Measurements from ENCODE around the gene RPL23.
A peak's percentile ranks its signal among the peaks of the same experiment; 100 is the strongest.

The RPL23 gene

DNA sequence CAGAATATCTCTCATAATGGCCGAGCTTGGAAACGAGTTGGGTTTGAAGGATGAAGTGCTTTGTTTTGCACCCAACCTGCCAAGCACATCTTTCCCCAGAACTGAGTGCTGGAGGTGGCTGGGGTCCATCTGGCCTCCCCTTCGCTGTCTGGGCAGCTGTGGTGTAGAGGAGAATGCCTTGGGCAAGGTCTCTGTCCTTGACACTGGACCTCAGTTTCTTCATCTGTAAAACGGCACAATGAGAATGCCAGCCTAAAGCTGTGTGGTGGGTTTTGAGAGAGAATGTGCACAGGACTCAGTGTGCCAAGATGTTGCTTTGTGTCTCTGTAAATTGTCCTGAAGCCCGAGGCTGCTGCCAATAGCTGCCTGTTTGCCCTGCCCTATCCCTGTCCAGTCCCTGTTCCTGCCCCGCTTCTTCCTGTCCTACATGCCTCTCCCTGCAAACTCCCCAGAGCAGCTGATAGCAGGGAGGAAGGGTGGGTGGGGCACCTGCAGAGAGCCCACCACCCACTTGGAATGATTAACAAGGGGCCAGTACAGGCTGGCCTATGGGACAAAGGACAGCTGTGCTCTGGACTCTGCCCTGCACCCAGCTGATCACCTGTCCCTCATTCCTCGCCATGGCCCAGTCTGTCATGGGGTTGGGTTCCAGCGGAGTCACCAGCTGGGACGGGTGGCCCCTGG lies 31.7 kb upstream of the RPL23 start:
- H3K4me3 ChIP-seq (ENCODE audit: control insufficient read depth, low read depth, low read length): no peak overlapping the region
- DNase-seq (ENCODE audit: low read depth): no peak
- TF ChIP-seq, protein P1, sequence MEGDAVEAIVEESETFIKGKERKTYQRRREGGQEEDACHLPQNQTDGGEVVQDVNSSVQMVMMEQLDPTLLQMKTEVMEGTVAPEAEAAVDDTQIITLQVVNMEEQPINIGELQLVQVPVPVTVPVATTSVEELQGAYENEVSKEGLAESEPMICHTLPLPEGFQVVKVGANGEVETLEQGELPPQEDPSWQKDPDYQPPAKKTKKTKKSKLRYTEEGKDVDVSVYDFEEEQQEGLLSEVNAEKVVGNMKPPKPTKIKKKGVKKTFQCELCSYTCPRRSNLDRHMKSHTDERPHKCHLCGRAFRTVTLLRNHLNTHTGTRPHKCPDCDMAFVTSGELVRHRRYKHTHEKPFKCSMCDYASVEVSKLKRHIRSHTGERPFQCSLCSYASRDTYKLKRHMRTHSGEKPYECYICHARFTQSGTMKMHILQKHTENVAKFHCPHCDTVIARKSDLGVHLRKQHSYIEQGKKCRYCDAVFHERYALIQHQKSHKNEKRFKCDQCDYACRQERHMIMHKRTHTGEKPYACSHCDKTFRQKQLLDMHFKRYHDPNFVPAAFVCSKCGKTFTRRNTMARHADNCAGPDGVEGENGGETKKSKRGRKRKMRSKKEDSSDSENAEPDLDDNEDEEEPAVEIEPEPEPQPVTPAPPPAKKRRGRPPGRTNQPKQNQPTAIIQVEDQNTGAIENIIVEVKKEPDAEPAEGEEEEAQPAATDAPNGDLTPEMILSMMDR (conservative IDR thresholded peaks at IDR 0.05; ENCODE audit: control insufficient read depth, insufficient read depth, low read depth, low read length): no peak

- peak; percentile 36 for DNase-seq (ENCODE audit: low read depth)
- TF ChIP-seq, protein P1 (conservative IDR thresholded peaks at IDR 0.05; ENCODE audit: control insufficient read depth, insufficient read depth, low read depth, low read length): no peak
- no peak overlapping the region for H3K4me3 ChIP-seq (ENCODE audit: control insufficient read depth, low read depth, low read length)
Observed at GRCh38 chr17:38883592-38884526, 30.3 kb upstream of the RPL23 start.

DNA sequence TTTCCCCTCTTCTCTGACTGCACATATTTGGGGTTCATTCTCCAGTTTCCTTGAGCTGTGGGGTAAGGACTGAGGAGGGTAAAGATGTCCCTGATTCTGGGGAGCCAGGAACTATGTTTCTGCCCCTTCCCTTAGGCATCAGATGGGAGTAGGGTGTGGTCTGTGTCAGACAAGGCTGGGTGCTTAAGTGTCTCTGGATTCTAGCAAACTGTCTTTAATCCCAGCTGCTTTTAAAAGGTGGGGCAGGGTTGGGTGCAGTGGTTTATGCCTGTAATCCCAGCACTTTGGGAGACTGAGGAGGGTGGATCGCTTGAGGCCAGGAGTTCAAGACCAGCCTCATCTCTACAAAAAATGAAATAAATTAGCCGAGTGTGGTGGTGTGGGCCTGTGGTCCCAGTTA lies 29.3 kb upstream of the RPL23 start:
- TF ChIP-seq, protein P1 (conservative IDR thresholded peaks at IDR 0.05; ENCODE audit: control insufficient read depth, insufficient read depth, low read depth, low read length): no peak
- no peak for DNase-seq (ENCODE audit: low read depth)
- no peak overlapping the region for H3K4me3 ChIP-seq (ENCODE audit: control insufficient read depth, low read depth, low read length)

GRCh38 chr17:38881600-38882191 lies 28.2 kb upstream of the RPL23 start:
- H3K4me3 ChIP-seq (ENCODE audit: control insufficient read depth, low read depth, low read length): no peak overlapping the region
- peak; percentile 74 for DNase-seq (ENCODE audit: low read depth)
- TF ChIP-seq, protein P1 (conservative IDR thresholded peaks at IDR 0.05; ENCODE audit: control insufficient read depth, insufficient read depth, low read depth, low read length): no peak

DNA sequence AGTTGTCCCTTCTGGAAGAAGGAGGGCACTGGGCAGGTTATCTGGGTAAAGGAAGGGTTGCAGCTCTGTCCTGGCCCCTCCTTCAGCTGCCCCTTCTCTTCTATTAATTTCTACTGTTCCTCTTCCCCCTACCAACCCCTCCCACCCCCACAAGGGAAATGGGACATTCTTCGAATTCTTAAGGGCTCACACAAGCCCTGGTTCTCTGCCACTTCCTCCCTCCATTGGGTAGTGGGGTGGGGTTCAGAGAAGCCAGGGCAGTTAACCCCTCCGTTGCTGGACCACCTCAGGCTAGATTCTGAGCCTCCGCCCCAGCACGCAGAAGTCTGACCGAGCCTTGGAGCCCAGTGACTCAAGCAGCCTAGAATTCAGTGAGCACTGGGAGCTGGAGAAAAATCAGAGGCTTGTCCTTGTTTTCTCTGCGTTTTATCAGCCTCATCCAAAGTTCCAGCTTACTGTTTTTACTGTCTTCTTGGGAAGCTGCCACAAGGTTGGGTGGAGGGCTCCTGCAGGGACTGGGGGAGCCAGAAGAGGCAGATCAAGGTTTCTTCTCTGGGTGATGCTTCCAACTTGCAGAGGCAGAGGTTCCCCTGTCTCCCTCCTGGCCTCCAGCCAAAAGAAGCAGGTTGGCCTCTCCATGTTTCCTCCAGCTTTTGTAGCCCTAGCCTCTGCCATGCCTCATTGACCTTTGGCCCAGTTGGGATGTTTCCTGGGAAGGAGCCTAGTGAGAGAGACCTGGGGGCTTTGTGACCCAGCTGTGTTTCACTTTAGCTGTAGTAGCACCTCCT lies 26.6 kb upstream of the RPL23 start:
- TF ChIP-seq, protein P1 (conservative IDR thresholded peaks at IDR 0.05; ENCODE audit: control insufficient read depth, insufficient read depth, low read depth, low read length): no peak
- DNase-seq (ENCODE audit: low read depth): peak; percentile 76
- H3K4me3 ChIP-seq (ENCODE audit: control insufficient read depth, low read depth, low read length): no peak overlapping the region

All from fibroblast of mammary gland (primary cell).